Muscle layer of duodenum (tissue), 2 donors: Measurements from ENCODE around the gene MEGF6.

Experiments
- H3K27ac ChIP-seq: one replicate; pipeline ENCODE4 v1.7.0; 2013; ENCODE audit warnings: mild to moderate bottlenecking, low read length
- H3K27me3 ChIP-seq: one replicate; pipeline ENCODE4 v1.7.0; 2013; ENCODE audit warnings: low read depth, mild to moderate bottlenecking, control low read depth, low read length
- H3K36me3 ChIP-seq, 2 donors: one replicate each; pipeline ENCODE4 v1.7.0; 2013; ENCODE audit warnings: low read length in 2 of 2, control low read depth in 1 of 2, mild to moderate bottlenecking in 1 of 2; ENCODE audit not compliant: insufficient read depth in 2 of 2, control insufficient read depth in 1 of 2
- H3K4me1 ChIP-seq, 2 donors: one replicate each; pipeline ENCODE4 v1.7.0; 2013; ENCODE audit warnings: low read length in 2 of 2, mild to moderate bottlenecking in 2 of 2, control low read depth in 1 of 2, moderate library complexity in 1 of 2; ENCODE audit not compliant: insufficient read depth in 2 of 2, control insufficient read depth in 1 of 2
- H3K4me3 ChIP-seq, 2 donors: one replicate each; pipeline ENCODE4 v1.7.0; 2013; ENCODE audit warnings: low read length in 2 of 2, low read depth in 1 of 2, mild to moderate bottlenecking in 1 of 2
- H3K9me3 ChIP-seq, 2 donors: one replicate each; pipeline ENCODE4 v1.7.0; 2013; ENCODE audit warnings: low read length in 2 of 2, control low read depth in 1 of 2, mild to moderate bottlenecking in 1 of 2; ENCODE audit not compliant: control insufficient read depth in 1 of 2
- donor health status: healthy.

MEGF6 gene

GRCh38 chr1:3476666-3477065 lies 134.6 kb downstream of the MEGF6 start:
- Histone ChIP-seq H3K27me3 (no peaks in the 10 kb centered on the region), H3K36me3 (peaks cover 0 to 3% of the 10 kb centered on the region in 2 donors), H3K4me3 (no peak overlapping the region), H3K4me1 (no peaks in the 10 kb centered on the region), H3K9me3 (no peaks in the 10 kb centered on the region), H3K27ac (no peak overlapping the region)

GRCh38 chr1:3475839-3476573 lies 135.3 kb downstream of the MEGF6 start:
- peaks cover 0 to 6% of the 10 kb centered on the region in 2 donors for H3K4me1 ChIP-seq

DNA sequence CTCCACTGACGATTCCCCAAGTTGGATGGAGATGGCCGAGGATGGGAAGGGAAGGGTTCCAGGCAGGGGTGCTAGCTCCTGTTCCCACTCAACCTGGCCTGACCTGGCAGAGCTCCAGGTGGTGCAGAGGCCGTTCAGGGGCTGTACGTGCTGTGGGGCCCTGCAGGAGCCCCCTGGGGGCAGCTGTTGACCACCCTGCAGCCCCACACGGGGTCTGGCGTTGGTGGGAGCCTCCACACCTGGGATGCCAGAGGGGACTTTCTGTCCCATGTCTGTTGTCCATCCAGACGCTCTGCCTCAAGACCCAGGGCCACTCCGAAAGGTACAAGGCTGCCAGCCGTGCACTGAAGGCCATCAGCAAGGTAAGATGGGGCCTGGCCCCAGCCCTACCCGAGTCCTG lies 136.9 kb downstream of the MEGF6 start:
- Histone ChIP-seq H3K4me3 (no peak overlapping the region), H3K4me1 (peaks cover 0 to 7% of the 10 kb centered on the region in 2 donors), H3K27me3 (no peaks in the 10 kb centered on the region), H3K9me3 (no peaks in the 10 kb centered on the region), H3K36me3 (peaks cover 0 to 3% of the 10 kb centered on the region in 2 donors), H3K27ac (no peak overlapping the region)

More at GRCh38 chr1:3475839-3476573, 135.3 kb downstream of the MEGF6 start:
- H3K36me3 ChIP-seq, result peaks cover 0 to 3% of the 10 kb centered on the region in 2 donors
- no peak overlapping the region for H3K27ac ChIP-seq
- H3K27me3 ChIP-seq, result no peaks in the 10 kb centered on the region
- H3K4me3 ChIP-seq, result no peak overlapping the region
- no peaks in the 10 kb centered on the region for H3K9me3 ChIP-seq

DNA sequence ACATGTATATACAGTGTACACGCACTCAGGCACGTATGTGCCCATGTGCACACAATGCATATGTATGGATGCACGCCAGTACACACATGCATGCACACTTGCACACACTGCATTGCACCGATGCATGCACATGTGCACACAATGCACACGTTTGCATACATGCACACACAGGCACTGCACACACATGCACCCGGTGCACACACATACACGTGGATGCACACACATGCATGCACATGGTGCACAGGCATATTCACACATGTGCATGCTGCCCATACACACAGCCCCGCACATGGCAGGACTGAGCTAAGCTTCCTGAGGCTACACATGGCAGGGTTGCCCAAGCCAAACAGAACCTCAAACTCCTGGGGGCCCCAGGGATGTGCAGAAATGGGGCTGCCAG lies 137.3 kb downstream of the MEGF6 start:
- no peaks in the 10 kb centered on the region for H3K27me3 ChIP-seq
- no peaks in the 10 kb centered on the region for H3K9me3 ChIP-seq
- peaks cover 0 to 7% of the 10 kb centered on the region in 2 donors for H3K4me1 ChIP-seq
- H3K36me3 ChIP-seq, result peaks cover 0 to 3% of the 10 kb centered on the region in 2 donors
- no peak overlapping the region for H3K27ac ChIP-seq
- H3K4me3 ChIP-seq, result no peak overlapping the region

DNA sequence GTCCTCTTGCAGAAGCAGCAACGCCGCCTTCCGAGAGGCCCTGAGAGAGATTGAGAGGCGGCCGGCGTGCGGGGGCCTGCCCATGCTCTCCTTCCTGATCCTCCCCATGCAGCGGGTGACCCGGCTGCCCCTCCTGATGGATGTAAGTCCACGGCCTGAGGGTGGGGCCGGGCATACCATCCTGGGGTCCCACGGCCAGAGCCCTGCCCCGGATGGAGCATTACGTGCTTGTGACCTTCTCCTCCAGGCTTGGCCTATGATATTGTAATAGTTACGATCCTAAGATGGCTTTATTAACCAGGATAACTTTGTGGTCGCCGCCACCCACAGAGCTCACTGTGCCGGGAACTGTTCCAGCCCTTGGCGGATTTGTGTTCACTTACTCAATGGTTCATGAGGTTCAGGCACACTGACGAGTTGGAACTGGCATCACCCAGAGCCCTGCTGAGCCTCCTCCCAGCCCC lies 137.9 kb downstream of the MEGF6 start:
- Histone ChIP-seq H3K4me3 (no peak overlapping the region), H3K27ac (no peak overlapping the region), H3K9me3 (no peaks in the 10 kb centered on the region), H3K27me3 (no peaks in the 10 kb centered on the region), H3K36me3 (peaks cover 0 to 3% of the 10 kb centered on the region in 2 donors), H3K4me1 (peaks cover 0 to 7% of the 10 kb centered on the region in 2 donors)

- H3K4me3 ChIP-seq, result no peak overlapping the region
- no peaks in the 10 kb centered on the region for H3K27me3 ChIP-seq
- H3K9me3 ChIP-seq, result no peaks in the 10 kb centered on the region
- no peak overlapping the region for H3K27ac ChIP-seq
- H3K36me3 ChIP-seq, result peaks cover 0 to 3% of the 10 kb centered on the region in 2 donors
- H3K4me1 ChIP-seq, result peaks cover 0 to 7% of the 10 kb centered on the region in 2 donors
Measured at GRCh38 chr1:3472906-3473305, 138.4 kb downstream of the MEGF6 start.

DNA sequence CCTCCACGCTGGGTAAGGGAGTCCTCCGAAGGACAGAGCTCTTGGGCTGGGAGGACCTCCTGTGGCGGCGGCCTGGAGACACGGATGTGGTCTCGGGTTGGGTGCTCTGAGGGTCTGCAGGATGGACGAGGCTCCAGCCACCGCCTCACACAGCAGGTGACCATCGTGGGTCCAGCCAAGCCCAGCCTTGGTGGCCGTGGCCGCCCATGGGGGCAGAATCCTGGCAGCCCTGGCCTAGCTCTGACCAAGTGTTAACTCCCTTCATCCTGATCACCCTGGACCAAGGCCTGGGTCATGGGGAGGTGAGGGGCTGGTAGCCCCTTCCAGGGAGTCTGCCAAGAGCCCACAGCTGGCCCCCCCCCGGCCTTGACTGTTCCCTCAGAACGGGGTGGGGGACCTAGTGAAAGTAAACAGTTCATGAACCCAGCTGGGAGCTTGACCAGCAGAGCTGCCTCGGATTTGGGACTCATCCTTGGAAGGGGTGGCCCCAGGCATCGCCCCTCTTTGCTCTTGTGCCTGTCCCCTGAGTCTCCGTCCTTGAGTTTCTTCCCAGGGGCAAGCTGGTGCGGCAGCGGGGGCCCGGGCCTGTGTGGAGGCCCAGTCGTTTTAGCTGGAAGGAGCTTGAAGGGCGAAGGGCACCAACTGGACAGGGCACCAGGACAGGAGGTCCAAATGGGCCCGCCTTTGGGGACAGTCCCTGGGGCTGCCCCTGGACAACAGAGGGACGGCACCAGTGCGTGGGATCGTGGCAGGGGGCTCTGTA lies 139.0 kb downstream of the MEGF6 start:
- Histone ChIP-seq H3K4me3 (no peak overlapping the region), H3K27me3 (no peaks in the 10 kb centered on the region), H3K36me3 (peaks cover 0 to 3% of the 10 kb centered on the region in 2 donors), H3K9me3 (no peaks in the 10 kb centered on the region), H3K27ac (no peak overlapping the region), H3K4me1 (peaks cover 0 to 7% of the 10 kb centered on the region in 2 donors)

GRCh38 chr1:3471356-3472087 lies 139.8 kb downstream of the MEGF6 start:
- Histone ChIP-seq H3K9me3 (no peaks in the 10 kb centered on the region), H3K4me1 (peaks cover 0 to 7% of the 10 kb centered on the region in 2 donors), H3K27ac (no peak overlapping the region), H3K36me3 (peaks cover 0 to 3% of the 10 kb centered on the region in 2 donors), H3K27me3 (no peaks in the 10 kb centered on the region), H3K4me3 (no peak overlapping the region)

DNA sequence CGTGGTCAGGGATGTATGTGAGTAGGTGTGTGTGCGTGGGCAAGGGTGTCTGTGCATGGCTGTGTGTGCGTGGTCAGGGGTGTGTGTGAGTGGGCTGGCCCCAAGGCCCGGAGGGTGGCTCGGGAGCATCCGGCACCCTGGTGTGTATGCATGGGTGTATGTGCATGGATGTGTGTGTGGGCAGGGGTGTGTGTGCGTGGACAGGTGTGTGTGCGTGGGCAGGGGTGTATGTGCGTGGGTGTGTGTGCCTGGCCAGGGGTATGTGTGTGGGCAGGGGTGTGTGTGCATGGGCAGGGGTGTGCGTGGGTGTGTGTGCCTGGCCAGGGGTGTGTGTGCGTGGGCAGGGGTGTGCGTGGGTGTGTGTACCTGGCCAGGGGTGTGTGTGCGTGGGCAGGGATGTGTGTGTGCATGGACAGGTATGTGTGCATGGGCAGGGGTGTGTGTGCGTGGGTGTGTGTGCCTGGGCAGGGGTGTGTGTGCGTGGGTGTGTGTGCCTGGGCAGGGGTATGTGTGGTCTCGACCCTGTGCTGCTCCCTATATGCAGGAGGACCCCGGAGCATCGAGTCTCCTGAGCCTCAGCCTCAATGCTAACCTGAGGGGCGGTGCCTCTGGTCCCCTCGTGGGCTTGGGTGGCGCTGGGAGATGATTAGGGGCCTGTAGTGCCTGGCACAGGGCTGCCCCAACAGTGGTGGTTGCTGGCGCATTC lies 140.5 kb downstream of the MEGF6 start:
- Histone ChIP-seq H3K27ac (no peak overlapping the region), H3K36me3 (peaks cover 0 to 3% of the 10 kb centered on the region in 2 donors), H3K4me3 (no peak overlapping the region), H3K27me3 (no peaks in the 10 kb centered on the region), H3K9me3 (no peaks in the 10 kb centered on the region), H3K4me1 (peaks cover 0 to 7% of the 10 kb centered on the region in 2 donors)

GRCh38 chr1:3469849-3470649 lies 141.3 kb downstream of the MEGF6 start:
- Histone ChIP-seq H3K9me3 (no peaks in the 10 kb centered on the region), H3K27me3 (no peaks in the 10 kb centered on the region), H3K4me1 (peaks cover 0 to 7% of the 10 kb centered on the region in 2 donors), H3K36me3 (peaks cover 0 to 3% of the 10 kb centered on the region in 2 donors), H3K27ac (no peak overlapping the region), H3K4me3 (no peak overlapping the region)
